Stimulated activated CD8-positive, alpha-beta memory T cell treated with anti-CD3 and anti-CD28 coated beads, Interleukin-15, amount 100 ng/mL, for 4 hours (primary cell): ENCODE results near the gene CAPZA1.
"Not testable (repeated sequence)": the region's sequence is repeated elsewhere in the genome, so short reads cannot be mapped to it uniquely, and the experiment has no call there.

ENCODE experiments used
- DNase-seq, 2 donors: peaks; one replicate each; pipeline ENCODE4 v3.0.0-alpha.2; 2020; ENCODE audit warnings: low read depth in 2 of 2

CAPZA1 gene

GRCh38 chr1:112626887-112627286, 7.3 kb downstream of the CAPZA1 start:
- no peak for DNase-seq

- DNase-seq: no peak
Observed at GRCh38 chr1:112628516-112628915, 8.9 kb downstream of the CAPZA1 start.

DNA sequence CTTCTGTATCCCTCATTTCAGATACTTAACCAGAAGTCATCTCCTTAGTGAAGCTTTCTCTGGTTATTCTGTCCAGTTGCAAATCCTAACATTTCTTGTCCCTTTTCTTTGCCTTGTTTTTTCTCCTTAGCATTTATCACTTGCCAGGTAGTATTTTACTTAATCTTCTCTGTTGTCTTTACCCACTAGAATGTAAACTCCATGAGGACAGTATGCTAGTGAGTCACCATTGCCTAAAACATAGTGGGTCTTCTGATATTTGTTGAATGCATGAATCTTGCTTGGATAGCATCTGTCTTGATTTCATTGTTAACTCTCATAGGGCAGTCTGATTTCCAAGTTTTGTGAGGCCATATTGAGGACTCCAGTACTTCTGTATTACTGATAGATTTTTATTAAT, 9.6 kb downstream of the CAPZA1 start:
- no peak for DNase-seq

DNA sequence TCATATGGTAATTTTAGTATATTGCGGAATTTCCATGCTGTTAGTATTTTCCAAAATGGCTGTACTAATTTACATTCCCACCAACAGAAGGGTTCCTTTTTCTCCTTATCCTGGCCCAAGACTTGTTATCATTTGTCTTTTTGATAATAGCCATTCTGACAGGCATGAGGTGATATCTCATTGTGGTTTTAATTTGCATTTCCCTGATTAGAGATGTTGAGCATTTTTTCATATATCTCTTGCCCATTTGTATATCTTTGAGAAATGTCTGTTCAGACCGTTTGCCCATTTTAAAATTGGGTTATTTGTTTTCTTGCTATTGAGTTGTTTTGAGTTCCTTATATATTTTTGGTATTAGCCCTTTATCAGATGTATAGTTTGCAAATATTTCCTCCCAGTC, 14.0 kb downstream of the CAPZA1 start:
- DNase-seq: no peak

DNA sequence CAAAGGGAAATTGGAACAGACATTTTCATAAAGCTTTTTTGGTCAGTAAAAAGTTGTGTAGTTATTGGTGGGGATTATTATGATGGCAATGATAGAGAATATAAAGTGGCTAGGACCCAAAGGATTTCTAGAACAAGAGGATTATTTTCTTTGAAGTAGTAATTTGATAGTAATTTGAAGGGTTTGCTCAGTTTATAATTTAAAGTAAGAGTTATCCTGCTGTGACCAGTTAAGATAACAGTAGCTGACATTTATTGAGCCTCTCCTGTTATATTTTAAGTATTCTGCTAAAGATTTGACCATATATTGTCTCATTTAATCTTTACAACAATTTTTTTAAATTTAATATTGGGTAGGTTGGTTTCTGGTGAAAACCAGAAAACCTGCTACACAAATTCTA, 14.7 kb downstream of the CAPZA1 start:
- DNase-seq: no peak

GRCh38 chr1:112636056-112636455, 16.4 kb downstream of the CAPZA1 start:
- no peak for DNase-seq

DNA sequence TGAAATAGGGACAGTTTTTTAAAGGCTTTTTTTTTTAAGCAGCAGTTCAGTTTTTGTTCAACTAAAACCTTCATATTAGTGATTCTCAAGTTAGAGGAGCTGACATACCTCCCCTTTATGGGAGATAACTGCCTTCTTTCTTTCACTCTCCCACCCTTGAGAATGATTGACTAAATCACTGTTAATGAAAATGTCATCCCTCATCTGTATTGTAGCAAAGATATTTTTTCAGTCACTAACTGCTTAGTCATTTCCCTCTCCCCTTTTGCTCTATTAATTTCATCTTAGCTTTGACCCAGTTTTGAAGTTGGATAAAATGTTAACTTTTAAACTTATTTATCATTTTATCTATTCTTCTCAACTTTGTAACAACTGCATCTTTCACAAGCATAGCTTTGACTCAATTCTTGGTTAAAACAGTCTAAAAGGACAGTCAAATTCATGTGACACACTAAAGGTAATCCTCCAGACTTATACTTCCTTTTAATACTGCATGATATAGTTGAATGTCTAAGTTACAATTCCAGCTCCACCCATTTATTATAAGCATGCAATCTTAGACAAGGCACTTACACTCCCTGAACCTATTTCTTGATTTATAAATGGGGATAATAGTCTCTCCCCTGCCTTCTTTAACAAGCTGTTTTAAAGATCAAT, 17.1 kb downstream of the CAPZA1 start:
- DNase-seq: no peak

- DNase-seq: no peak
Observed at GRCh38 chr1:112637254-112638109, 17.9 kb downstream of the CAPZA1 start.

DNA sequence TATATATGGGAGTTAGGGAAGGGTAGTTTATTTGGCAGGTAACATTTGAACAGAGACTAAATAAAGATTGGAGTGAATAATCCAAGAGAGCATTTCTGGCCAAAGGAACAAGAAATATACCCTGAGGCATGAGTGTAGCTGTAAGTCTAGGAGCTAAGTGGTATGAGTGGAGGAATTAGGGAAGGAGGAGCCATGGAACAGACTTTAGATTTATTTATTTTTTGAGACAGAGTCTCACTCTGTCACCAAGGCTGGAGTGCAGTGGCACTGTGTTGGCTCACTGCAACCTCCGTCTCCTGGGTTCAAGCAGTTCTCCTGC, 18.4 kb downstream of the CAPZA1 start:
- DNase-seq: no peak

GRCh38 chr1:112640437-112640836, 20.8 kb downstream of the CAPZA1 start:
- DNase-seq: not testable (repeated sequence)

DNA sequence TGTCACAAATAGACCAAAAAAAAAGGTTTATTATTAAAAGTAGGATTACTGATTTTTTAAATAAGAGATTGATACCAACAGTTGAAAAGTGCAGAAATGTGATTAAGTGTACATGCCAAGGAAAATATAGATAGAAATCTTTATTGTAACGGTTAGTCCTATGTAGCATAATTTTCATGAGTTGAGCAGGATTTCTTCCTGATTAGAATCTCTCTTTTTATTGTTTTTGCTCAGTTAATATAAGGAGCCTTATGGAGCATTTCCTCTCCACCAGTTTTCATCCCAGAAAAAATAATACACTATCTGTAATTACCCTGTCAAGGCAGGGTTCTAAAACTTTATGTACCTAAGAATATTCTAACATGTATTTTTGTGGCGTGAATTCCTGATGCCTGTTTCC, 23.4 kb downstream of the CAPZA1 start:
- no peak for DNase-seq

- no peak for DNase-seq
Observed at GRCh38 chr1:112646225-112646624, 26.6 kb downstream of the CAPZA1 start.

- DNase-seq: no peak
Observed at GRCh38 chr1:112651205-112651604, 31.6 kb downstream of the CAPZA1 start.

DNA sequence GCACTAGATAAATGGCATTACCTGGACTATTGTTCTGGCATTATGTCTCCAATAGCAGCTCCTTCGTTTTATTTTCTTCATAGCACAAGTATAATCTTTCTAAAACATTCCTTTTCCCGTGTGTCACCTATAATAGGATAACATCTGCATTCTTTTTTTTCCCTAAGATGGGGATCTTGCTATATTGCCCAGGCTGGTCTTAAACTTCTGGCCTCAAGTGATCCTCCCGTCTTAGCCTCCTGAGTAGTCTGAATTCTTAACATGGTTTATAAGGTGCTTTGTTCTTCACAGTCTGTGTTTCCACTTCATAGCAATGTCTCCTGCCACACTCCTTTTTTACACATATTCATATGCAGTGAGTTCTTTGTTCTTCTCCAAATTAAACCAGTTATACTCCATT, 46.2 kb downstream of the CAPZA1 start:
- no peak for DNase-seq

DNA sequence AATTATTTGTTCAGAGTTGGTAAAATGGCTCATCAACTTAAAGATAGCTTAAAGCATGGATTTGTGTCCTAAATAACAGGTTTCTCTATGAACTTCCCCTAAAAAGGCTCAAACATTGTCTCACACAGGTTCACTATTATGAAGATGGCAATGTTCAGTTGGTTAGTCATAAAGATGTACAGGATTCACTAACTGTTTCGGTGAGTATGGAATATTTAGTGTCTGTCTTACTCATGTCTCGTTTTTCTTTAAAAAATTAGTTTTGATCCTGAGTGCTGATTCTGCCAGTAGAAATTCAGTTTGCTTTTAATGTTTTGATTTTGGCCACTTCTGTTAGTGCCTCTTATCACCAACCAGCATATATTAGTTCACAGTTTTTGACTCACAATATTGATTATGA, 47.3 kb downstream of the CAPZA1 start:
- DNase-seq: no peak

GRCh38 chr1:112672009-112672408, 52.4 kb downstream of the CAPZA1 start:
- DNase-seq: no peak

- DNase-seq: no peak
Observed at GRCh38 chr1:112672842-112673241, 53.2 kb downstream of the CAPZA1 start.

DNA sequence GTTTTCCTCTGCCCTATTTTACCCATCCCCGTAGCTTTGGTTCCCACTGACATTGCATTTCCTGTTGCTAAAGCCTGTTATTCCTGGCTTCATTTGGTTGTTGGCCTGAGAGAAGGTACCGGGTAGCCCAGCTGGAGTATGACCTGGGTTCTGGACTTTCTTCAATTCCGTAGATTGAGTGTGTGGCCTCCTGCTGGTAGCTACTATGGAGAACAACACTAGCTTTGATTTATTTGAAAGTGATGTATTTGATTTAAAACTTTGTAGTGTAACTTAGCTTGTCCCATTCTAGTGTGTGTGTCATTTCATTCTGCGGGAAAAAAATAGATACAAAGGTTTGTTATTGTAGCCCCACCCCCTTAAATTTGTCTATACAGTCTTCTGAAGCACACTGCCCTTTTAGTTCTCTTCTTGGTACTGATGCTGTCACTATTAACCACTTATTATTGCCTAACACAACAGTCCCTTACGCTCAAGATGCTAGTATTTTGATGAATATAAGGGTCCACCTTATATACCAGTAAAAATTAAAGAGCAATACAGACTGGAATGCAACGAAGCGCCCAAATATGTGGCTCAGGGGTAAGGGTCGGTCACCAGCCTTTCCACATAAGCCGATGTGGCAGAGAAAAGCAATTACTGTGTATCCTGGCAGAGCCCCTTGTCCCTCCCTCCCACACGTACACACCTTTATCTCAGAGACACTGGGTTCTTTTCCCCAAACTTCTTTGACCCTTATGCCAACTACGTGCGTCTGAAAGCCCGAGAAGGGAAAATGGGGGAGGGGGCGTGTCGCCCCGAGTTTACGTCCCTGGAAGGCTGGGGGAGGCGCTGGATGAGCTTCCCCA, 54.2 kb downstream of the CAPZA1 start:
- DNase-seq: no peak

DNA sequence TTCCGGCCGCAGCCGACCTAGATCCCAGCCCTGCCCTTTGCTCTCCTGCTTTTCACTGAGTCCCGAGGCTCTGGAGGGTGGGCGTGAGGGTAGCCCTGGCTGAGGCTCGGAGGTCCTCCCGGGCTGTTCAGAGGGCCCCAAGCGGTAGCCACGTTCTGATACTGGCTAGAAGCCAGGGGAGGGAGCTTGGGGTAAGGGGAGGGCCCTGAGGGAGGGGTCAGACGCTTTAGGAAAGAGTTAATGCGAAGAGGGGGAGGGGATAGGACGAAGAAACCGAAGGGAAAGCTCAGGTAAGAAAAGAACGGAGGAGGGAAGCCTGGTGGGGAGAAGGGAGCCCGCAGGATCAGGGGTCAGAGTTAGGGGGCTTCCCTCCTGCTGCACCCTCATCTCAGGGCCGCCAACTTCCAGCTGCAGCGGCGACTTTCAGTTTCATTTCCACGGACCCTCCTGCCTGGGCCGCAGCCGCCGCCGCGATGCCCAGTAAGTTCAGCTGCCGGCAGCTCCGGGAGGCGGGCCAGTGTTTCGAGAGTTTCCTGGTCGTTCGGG, 54.9 kb downstream of the CAPZA1 start, which contains the start of gene MOV10:
MOV10 (plus strand) TSS at position 220 of the 546 bp plus-strand sequence; CDS start at position 474, 254 bp downstream.
- DNase-seq: peak in 1 of 2 donors; percentile 31

GRCh38 chr1:112674986-112675727, 55.5 kb downstream of the CAPZA1 start:
- no peak for DNase-seq

DNA sequence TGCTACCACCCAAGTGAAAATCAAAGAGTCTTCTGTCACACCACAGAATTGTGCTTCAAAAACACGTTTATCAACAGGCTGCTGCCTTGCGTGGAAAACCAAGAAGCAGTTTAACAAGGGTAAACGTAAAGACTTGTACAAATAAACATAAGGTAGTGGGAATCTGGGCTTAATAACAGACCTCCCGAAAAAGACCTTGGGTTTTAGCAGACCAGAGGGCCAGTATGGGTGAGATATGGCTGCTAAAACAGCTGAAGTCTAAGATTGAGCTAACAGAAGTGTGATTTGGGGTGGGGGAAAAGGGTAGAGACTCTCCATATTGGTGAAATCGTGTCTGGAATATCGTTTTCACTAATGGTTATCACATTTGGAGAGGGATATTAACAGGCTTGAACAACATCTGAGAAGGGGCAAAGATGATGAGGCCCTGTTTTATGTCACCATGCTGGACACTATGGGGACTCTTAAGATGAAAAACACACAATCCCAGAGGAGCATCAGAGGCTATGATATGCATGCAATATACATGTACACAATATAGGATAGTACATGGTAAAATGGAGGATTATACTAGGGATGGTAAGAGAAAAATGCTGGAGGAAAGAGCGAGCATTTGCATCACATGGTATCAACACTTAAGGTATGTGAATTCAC, 56.2 kb downstream of the CAPZA1 start:
- no peak for DNase-seq
